Right renal pelvis (tissue), 4 donors: Measurements from ENCODE around the gene CEP290. TPM values are rescaled to one million over a fixed set of nuclear protein-coding genes. Genes with fewer than 3 reads are reported as not detected.
A peak's percentile ranks its signal among the peaks of the same experiment; 100 is the strongest.

Experiments
- DNase-seq, 4 donors: peaks; one replicate each; pipeline ENCODE4 v3.0.0-alpha.2; 2013; ENCODE audit warnings: low read depth in 4 of 4, low spot score in 3 of 4, missing footprints in 1 of 4
- polyA plus RNA-seq, 4 donors: library from polyadenylated mRNA; unstranded; fragments of 120-200 nt; gene quantifications; one replicate each; pipeline ENCODE4 v1.2.1, GENCODE V29; 2013; ENCODE audit not compliant: insufficient read length in 4 of 4

The CEP290 gene, protein sequence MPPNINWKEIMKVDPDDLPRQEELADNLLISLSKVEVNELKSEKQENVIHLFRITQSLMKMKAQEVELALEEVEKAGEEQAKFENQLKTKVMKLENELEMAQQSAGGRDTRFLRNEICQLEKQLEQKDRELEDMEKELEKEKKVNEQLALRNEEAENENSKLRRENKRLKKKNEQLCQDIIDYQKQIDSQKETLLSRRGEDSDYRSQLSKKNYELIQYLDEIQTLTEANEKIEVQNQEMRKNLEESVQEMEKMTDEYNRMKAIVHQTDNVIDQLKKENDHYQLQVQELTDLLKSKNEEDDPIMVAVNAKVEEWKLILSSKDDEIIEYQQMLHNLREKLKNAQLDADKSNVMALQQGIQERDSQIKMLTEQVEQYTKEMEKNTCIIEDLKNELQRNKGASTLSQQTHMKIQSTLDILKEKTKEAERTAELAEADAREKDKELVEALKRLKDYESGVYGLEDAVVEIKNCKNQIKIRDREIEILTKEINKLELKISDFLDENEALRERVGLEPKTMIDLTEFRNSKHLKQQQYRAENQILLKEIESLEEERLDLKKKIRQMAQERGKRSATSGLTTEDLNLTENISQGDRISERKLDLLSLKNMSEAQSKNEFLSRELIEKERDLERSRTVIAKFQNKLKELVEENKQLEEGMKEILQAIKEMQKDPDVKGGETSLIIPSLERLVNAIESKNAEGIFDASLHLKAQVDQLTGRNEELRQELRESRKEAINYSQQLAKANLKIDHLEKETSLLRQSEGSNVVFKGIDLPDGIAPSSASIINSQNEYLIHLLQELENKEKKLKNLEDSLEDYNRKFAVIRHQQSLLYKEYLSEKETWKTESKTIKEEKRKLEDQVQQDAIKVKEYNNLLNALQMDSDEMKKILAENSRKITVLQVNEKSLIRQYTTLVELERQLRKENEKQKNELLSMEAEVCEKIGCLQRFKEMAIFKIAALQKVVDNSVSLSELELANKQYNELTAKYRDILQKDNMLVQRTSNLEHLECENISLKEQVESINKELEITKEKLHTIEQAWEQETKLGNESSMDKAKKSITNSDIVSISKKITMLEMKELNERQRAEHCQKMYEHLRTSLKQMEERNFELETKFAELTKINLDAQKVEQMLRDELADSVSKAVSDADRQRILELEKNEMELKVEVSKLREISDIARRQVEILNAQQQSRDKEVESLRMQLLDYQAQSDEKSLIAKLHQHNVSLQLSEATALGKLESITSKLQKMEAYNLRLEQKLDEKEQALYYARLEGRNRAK (N-terminal part only)
- polyA plus RNA-seq, result 10 to 100 TPM; 22.8 to 28.5 (median 27.2) TPM

DNA sequence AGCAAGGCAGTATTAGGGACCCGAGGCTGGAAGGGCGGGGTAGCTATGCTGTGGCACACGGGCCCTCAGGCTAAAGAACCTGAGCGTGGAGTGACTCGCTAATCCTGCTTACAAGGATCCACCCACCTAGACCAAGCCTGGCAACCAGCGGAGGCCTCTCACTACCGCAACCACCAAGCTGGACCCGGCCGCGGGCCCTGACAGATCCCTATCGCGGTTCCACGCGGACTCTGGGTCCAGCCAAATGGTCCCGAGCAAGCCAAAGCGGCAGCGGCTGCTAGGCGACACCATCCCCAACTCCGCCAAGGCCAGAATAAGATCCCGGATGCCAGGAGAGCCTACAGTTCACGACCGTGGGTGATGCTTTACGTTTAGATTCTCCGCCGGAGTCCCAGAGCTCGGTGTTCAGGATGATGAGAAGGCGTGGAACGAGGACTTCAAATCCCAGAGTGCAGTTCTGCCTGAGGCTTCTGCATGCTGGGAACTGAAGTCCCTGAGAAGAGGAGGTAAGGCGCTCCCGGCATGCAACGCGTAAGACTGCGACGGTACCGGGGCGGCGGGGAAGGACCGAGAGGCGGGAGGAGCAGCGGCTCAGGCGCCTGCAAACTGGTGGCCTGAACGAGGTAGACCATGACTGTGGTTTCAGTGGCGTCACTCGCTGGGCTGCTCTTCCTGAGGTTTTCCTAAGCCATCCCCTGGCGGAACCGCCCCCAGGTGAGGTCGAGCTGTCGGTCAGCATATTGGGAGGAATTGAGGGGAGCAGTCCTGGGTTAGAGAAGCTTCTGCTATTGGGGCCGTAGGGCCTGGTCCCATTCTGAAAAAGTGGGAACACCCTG, at the start of gene CEP290, which contains the start of gene TMTC3:
TSS of gene CEP290 (minus strand) at position 315 of the 836 bp plus-strand sequence. CDS start 781 bp downstream, outside the sequence.
TSS of gene TMTC3 (plus strand) at position 534 of the 836 bp plus-strand sequence. CDS start 6,009 bp downstream, outside the sequence.
- DNase-seq, result peak; percentile 90 to 99 (median 96)

DNA sequence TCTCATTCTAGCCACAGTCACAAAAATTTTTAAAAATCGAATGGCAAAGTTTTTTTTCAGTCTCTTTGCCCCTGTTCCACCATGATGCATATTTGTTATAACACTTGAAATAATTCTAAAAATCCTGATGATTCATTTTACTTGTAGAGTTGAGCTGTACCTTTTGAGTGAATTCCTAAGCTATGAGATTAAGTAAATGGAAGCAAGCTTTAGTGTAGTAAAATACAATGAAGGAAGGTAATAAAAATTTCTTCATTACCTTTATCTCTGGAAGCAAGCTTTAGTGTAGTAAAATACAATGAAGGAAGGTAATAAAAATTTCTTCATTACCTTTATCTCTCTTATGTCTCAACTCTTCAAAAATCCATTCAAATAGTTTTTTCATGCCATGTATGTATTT, 46.3 kb upstream of the CEP290 start:
- no peak for DNase-seq

DNA sequence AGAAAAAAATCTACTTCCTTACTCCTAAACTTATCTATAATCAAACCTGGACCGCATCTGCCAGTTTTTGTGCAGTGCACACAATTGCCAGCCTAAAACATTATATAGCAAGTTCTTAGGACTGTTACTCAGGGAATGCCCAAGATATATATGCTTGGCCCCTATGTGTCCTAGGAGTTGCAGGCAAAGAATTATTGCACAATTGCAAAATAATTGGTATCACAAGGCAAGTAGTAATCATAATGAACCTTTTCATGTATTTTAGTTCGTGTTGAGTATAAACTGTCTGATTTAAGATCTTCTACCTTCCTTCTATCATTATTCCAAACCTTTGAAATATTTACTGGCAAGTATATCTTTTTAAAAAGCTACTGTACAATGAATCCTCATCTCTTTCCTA, 45.7 kb upstream of the CEP290 start:
- no peak for DNase-seq

DNA sequence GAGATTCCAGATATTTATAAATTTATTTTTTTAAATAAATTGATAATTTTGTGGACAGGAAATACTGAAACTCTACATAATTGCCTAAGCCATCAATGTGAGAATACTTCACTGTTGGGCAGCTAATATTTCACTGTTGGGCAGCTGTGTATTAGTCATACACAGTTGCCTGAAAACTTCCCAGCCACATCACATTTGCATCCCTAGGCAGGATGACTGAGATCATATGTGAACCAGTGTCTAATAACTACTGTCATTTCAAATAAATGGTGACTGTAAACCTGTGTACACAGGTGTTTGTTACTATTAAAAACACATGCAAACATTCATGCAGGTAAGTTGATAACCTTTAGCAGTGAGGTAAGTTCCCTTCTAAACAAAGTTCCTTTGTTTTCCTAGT, 44.1 kb upstream of the CEP290 start:
- DNase-seq, result no peak

DNA sequence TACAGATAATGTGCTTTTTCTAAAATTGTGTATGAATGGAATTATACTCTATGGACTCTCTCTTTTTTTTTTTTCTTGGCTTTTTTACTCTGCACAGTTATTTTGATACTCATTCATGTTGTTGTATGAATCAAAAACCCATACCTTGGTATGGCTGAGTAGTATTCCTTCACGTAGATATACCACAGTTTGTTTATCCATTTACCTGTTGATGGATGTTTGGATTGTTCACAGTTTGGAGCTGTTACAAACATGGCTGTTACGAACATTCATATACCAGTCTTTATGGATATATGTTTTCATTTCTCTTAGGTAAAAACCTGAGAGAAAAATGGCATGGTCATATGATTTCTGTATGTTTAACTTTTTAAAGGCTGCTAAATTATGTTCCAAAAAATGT, 43.4 kb upstream of the CEP290 start:
- no peak for DNase-seq

GRCh38 chr12:88184196-88184595, 42.3 kb upstream of the CEP290 start:
- no peak for DNase-seq

DNA sequence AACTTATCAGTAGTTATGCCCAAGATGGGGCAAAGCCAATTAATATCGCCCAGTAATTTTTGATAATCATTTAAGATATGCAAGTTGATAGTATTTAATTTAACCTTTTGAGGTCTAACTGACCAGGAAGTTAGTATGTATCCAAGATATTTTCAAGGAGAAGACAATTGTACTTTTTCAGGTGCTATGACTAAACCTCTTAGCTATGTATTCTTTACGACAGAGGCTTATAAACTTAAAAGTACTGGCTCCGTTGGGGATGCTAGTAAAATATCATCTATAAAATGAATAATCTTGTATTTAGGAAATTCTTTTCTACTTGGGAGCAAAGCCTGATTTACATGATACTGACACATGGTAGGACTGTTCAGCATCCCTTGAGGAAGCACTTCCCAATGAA, 40.5 kb upstream of the CEP290 start:
- no peak for DNase-seq

GRCh38 chr12:88181881-88182280, 40.0 kb upstream of the CEP290 start:
- DNase-seq, result no peak

DNA sequence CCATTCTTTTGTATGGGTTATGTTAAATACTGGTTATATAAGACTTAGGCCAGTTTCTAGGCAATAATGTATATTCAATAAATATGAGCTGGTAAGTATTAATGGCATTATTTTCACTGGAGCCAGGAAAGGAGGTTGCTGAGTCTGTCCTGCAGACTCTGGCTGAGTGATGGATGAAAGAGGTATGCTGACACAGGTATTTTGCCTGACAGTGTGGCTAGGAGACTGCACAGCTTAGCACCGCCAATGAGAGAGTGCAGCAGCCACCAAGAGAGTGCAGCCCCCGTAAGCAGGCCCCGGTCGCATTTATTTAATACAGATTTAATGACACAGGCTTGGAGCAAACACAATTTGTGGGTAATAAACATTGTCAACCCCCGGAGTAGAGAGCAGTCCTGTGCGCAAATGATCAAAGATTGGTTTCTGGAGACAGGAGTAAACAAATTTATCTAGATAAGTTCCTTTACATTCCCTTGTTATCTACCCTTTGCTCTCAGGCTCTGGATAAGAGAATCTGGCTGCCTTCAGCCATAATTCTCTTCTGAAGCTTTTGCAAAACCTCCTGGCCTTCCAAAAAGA, 37.6 kb upstream of the CEP290 start:
- DNase-seq, result no peak

GRCh38 chr12:88175544-88175943, 33.7 kb upstream of the CEP290 start:
- no peak for DNase-seq

DNA sequence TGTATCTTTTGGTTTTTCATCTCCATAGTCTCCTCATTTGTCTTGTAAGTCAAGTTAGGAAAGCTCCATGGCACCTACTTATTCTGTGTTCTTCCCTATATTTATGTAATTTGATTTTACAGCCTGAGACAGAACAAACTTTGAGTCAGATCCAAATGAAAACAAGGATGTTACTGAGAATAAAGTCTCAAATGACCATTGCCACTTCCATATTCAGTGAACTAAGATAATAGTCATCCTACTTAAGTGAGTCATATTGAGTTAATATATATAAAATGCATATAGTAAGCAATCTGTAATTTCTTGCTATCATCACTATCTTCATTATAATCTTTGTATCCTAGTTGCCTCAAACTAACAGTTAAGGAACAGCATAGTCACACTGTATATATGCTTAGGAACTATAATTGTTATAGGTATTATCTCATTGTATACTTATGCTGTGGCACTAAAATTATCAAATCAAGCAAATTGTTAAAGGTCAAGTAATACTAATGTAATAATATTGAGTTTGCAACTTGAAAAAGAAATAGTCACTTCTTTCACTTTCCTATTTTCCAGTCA, 31.0 kb upstream of the CEP290 start:
- no peak for DNase-seq

DNA sequence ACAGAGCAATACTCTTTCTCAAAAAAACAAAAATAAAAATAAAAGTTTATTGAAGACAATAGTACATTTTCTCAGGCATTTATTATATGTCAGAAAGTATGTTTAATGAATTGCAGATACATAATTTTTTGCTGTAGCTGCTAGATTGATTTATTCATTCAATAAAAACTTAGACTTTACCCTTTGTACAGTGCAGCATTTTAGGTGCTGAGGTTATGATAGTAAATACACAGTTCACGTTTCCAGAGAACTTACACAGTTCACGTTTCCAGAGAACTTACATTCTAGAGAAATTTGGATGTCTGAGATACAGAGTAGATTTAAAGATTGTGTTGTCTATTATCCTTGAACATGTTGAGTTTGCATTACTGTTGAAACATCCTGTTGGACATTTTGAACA, 25.5 kb upstream of the CEP290 start:
- no peak for DNase-seq

GRCh38 chr12:88166179-88166578, 24.3 kb upstream of the CEP290 start:
- no peak for DNase-seq

GRCh38 chr12:88163371-88163770, 21.5 kb upstream of the CEP290 start:
- DNase-seq, result no peak

- DNase-seq, result no peak
Observed at GRCh38 chr12:88156075-88156654, 14.3 kb upstream of the CEP290 start.

GRCh38 chr12:88153959-88154358, 12.1 kb upstream of the CEP290 start:
- peak in 1 of 4 donors; percentile 7 for DNase-seq

DNA sequence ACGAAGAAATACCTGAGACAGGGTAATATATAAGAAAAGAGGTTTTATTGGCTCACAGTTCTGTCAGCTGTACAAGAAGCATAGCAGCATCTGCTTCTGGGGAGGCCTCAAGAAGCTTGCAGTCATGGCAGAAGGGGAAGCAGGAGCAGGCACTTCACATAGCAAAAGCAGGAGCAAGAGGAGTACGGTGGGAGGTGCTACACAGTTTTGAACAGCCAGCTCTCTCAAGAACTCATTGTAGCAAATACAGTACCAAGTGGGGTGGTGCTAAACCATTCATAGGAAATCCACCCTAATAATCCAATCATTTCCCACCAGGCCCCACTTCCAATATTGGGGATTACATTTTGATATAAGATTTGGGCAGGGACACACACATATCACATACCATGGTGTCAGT, 8.2 kb upstream of the CEP290 start:
- no peak for DNase-seq
